HuH-7 (cell line): Measurements from ENCODE around the gene THTPA.
"Not testable (repeated sequence)": the region's sequence is repeated elsewhere in the genome, so short reads cannot be mapped to it uniquely, and the experiment has no call there.

Experiments used
- DNase-seq: peaks from one replicate; pipeline ENCODE4 v3.0.0; 2011; ENCODE audit warnings: low spot score

THTPA gene

DNA sequence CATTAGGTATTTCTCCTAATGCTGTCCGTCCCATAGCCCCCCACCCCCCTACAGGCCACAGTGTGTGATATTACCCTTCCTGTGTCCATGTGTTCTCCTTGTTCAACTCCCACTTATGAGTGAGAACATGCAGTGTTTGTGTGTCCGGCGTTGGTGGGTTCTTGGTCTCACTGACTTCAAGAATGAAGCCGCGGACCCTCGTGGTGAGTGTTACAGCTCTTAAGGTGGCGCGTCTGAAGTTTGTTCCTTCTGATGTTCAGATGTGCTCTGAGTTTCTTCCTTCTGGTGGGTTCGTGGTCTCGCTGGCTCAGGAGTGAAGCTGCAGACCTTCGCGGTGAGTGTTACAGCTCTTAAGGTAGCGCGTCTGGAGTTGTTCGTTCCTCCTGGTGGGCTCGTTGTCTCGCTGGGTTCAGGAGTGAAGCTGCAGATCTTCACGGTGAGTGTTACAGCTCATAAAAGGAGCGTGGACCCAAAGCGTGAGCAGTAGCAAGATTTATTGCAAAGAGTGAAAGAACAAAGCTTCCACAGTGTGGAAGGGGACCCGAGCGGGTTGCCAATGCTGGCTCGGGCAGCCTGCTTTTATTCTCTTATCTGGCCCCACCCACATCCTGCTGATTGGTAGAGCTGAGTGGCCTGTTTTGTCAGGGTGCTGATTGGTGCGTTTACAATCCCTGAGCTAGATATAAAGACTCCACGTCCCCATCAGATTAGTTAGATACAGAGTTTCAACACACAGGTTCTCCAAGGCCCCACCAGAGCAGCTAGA, 27.9 kb downstream of the THTPA start:
- not testable (repeated sequence) for DNase-seq

DNA sequence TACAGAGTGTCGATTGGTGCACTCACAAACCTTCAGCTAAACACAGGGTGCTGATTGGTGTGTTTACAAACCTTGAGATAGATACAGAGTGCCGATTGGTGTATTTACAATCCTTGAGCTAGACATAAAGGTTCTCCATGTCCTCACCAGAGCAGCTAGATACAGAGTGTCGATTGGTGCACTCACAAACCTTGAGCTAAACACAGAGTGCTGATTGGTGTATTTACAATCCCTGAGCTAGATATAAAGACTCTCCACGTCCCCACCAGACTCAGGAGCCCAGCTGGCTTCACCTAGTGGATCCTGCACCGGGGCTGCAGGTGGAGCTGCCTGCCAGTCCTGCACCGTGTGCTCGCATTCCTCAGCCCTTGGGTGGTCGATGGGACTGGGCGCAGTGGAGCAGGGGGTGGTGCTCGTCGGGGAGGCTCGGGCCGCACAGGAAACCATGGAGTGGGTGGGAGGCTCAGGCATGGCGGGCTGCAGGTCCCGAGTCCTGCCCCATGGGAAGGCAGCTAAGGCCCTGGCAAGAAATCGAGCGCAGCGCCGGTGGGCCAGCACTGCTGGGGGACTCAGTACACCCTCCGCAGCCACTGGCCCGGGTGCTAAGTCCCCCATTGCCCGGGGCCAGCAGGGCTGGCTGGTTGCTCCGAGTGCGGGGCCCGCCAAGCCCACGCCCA, 28.6 kb downstream of the THTPA start:
- DNase-seq, result not testable (repeated sequence)

DNA sequence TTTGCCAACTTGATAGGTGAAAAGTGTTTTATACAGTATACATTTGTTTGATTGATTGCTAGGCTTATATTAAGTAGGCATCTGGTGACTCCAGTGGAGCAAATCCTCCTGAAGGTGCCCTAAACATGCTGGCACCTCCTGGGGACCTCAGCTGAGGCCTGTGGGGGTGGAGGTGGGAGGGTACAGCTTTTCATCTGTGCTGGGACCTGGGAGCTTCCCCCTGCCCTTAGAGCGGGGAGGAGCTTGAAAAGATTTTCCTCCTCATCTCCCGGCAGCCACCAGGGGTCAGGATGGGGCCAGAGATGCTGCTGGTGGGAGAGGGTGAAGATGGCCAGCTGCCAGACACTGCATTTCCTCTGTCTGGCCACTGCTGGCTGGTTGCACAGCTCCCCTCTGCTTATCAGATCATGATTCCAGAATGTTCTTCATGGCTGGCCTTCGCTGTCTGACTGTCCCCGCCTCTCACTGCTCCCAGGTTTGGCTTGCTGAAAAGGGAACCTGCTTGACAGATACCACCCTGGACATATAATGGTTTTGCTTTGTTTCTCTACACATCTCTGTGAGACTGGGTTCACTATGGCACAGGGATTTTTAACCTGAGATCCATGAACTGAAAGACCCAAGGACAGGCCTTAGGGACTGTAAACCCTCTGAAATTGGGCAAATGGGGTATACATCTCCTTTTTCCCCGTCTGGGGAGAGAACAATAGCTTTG, 33.0 kb downstream of the THTPA start:
- peak; percentile 95 for DNase-seq

DNA sequence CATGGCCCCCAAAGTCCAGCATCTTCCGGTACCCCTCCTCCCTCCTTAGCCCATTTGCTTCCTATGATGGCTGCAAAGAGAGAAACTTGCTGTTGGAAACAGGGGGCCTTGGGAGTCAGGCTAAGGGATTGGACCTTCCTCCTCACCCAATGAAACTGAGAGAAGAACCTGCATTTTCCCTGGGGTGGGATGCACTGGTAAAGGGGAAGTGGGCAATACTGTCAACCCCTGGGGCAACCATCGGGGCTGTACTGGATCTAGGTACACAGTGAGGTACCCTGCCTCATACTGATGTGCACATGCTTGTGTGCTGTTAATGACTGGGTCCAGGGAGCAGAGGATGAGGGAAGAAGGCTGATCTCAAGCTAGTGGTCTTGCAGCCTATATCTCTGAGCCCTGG, 33.5 kb downstream of the THTPA start:
- DNase-seq, result no peak

DNA sequence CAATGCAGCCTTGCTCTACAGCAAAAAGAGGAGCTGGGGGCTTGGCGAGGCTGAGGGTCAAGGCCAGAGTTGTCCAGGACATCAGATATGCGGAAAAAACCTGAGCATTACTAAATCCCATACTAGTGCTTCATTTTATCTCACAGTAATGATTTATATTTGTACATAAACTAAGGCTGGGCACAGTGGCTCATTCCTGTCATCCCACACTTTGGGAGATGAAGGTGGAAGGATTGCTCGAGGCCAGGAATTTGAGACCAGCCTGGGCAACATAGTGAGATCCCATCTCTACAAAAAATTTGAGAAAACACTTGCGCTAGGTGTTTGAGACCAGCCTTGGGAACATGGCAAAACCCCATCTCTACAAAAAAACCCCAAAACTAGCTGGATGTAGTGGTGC, 34.1 kb downstream of the THTPA start:
- DNase-seq, result no peak

DNA sequence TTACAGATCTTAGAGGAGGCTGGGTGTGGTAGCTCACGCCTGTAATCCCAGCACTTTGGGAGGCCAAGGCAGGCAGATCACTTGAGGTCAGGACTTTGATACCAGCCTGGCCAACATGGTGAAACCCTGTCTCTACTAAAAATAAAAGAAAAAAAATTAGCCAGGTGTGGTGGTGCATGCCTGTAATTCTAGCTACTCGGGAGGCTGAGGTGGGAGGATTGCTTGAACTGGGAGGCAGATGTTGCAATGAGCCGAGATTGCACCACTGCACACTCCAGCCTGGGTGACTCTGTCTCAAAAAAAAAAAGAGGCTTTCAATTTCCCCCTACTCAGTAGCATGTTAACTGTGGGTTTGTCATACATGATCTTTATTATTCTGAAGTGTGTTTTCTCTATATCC, 38.1 kb downstream of the THTPA start:
- DNase-seq, result not testable (repeated sequence)

DNA sequence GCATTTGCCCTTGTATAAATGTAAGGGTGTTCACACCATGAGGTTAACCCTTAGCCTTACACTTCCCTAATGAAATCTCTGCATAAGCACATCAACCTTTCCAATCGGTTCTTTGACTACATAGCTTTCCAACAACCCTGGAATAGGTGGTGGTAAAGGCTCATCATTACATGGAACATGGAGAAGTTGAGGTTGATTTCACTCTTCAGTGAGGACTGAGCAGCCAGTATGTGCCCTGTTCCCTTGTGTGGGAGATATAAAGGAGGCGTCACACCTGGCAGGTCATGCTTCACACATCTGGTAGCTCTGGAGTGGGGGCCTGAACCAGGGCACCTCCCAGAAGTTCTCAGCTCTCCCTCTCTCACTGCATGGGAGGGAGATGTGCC, 44.2 kb downstream of the THTPA start:
- no peak for DNase-seq

DNA sequence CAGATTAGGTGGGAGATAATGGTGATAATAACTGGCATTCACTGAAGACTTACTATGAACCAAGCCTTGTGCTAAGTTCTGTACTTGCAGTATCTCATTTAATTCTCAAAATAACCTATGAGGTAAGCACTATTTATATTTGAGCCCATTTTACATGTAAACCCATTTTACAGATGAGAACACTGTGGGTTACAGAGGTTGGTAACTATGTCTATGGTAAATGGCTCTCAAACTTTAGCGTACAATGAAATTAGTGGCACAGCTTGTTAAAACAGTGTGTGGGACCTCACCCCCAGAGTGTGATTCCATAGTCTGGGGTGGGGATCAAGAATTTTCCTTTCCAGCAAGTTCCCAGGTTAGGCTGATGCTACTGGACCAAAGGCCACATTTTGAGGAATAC, 44.7 kb downstream of the THTPA start:
- no peak for DNase-seq

DNA sequence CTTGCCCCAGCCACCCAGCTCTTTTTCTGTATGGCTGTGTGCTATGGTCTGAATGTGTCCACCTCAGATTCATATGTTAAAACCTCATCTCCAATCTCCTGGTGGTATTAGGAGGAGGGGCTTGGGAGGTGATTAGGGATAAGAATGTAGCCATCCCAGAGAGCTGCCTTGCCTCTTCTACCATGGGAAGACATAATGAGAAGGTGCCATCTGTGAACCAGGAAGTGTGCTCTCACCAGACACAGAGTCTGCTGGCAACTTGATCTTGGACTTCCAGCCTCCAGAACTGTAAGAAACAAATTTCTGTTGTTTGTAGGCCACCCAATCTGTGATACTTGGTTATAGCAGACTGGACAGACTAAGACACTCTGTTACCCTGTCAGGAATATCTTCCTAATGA, 45.4 kb downstream of the THTPA start:
- DNase-seq, result no peak

DNA sequence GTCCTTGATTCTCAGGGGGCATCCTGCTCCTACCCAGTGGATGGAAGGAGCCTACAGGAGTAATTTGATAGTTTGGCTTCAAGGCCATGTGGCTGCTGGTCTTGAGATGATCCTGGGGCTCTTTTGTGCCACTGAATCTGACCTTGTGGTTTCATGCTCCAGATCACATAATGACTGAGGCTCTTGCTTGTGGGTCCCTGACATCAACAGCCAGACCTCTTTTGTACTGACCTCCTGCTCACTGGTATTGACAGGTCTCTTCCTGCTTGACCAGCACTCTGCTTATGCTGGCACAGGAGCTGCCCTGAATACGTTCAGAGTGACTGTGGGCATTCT, 45.7 kb downstream of the THTPA start:
- no peak for DNase-seq

DNA sequence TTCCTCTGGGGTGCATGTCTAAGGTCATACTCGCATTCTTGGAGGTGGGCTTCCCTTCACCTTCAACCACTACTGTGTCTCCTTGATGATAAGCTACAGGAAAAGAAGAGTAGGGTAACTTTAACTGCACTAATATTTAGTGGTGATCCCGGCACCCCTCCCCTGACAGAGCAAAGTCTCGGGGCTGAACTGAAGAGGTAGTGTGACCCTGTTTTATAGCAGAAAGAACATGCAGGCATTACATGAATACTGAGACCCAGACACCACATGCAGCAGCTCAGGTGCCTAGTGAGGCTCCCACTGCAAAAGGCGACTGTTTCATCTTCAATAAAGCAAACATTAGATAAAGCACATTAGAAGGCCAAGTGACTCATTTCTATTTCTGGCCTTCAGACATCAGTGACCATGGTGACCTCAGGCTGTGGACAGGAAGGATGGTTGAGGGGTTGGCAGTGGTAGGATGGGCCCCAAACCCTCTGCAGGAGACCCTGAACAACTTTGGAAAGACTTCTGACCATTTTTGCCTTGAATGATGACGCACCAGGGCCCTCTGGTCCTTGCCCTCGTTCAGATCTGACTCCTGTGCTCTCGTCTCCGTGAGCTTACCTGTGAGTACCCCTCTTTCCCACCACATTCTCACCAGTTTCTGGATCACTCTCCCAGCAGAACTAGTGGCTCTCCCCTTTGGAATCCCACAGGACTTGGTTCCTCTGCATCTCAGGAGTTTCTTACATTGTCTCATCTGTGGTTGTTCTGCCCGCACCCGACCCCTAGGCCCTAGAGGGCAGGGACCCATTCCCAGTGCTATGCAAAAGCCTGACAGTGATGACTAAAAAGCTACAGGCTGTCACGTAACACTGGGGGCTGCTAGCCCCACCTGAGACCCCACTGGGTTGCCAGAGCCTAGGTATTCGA, 46.4 kb downstream of the THTPA start:
- no peak for DNase-seq

DNA sequence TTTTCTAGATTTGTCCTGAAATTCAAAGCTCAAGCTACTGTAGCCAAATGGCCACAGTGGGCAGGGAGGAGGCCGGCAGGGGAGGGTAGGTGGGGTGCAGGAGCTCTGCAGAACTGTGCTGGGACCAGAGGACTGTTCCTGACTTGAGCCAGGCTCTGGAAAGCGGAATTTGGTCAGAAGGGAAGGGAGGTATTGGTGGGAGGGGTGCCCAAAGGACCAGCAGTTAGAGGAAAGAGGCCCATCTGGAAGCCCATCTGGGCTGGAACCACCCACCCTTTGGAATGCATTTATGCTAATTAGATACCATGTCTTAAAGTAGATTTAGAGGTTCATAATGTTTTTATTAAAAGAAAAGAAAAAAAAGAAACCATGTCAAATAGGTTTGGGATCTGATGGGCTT, 47.0 kb downstream of the THTPA start:
- no peak for DNase-seq

DNA sequence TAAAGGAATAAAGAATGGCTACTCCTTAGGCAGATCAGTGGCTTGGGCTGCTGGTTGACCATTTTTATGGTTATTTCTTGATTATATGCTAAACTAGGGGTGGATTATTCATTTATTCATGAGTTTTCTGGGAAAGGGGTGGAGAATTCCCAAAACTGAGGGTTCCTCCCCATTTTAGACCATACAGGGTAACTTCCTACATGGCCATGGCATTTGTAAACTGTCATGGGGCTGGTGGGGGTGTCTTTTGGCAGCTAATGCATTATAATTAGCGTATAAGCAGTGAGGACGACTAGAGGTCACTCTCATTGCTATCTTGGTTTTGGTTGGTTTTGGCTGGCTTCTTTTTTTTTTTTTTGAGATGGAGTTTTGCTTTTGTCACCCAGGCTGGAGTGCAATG, 48.1 kb downstream of the THTPA start:
- DNase-seq, result no peak

DNA sequence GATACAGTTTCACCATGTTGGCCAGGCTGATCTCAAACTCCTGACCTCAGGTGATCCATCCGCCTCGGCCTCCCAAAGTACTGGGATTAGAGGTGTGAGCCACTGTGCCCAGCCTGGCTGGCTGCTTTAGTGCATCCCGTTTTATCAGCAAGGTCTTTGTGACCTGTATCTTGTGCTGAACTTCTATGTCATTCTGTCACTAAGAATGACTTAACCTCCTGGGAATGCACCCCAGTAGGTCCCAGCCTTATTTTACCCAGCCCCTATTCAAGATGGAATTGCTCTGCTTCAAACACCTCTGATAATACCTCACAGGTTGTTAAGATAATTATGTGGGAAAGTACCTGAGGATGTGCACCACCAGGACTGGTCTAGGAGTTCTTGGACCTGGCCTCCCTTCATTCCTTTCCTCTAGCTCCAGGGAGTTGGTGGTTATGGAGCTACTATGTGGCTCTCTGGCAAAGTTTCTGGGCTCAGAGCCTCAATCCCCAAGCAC, 48.7 kb downstream of the THTPA start:
- no peak for DNase-seq

DNA sequence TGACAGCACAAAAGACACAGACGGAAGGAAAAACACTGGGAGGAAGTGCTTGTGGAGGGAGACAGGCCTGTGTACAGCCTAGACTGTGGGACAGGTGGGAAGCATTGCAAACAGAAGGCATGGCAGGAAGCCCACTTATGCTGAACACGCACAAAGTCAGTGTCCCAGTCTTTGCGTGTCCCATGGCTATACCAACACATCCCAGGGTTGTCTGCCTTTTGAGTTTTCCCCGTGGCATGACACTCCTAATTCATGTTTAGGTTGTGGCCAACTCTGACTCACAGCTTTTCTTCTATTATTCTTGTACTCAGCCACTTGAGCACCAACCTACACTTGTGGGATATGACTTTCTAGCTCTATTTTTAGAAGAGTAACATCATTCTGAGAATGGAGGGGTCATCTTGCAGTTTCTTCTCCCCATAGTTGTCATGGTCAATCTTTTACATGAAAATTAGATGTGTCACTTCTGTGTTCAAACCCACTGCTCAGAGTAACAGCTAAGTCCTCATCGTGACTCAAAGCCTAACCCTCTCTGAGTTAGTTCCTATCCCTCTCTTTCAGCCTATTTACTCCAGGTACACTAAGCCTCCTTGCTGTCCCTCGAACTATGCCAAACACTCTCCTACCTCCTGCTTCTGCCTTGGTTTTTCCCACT, 50.0 kb downstream of the THTPA start:
- DNase-seq, result no peak

DNA sequence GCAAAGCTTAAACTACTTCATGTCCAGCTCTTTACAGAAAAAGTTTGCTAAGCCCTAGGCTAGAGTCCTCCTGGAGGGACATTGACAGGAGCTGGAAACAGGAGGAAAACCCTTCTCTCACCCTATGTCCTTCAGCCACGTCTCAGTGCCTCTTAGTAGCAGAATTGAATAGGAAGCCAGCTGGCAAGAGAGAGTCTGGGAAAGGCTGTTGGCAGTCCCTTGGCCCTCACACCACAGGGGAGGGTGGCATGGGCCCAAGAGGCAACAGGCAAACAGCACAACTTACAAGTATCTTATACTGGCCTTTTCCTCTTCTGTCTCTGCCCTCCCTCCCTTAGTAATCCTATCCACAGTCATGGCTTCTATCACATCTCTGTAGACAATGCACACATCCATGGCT, 52.4 kb downstream of the THTPA start:
- DNase-seq, result no peak

DNA sequence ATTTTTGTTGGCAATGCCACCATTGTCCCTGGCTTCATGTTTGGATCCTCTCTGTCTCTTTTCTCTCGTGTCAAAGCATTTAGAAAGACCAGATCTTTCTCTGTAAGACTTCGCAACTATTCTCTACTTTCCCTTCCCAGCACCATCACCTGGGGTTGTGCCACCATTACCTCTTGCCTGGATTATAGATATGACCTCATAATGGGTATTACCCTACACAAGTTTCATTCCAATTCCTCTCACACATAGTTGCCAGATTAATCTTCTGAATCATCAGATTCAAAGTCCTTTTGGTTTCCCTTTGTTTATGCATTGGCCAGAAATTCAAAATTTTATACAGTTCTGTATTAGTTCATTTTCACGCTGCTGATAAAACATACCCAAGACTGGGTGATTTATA, 52.9 kb downstream of the THTPA start:
- DNase-seq, result no peak

DNA sequence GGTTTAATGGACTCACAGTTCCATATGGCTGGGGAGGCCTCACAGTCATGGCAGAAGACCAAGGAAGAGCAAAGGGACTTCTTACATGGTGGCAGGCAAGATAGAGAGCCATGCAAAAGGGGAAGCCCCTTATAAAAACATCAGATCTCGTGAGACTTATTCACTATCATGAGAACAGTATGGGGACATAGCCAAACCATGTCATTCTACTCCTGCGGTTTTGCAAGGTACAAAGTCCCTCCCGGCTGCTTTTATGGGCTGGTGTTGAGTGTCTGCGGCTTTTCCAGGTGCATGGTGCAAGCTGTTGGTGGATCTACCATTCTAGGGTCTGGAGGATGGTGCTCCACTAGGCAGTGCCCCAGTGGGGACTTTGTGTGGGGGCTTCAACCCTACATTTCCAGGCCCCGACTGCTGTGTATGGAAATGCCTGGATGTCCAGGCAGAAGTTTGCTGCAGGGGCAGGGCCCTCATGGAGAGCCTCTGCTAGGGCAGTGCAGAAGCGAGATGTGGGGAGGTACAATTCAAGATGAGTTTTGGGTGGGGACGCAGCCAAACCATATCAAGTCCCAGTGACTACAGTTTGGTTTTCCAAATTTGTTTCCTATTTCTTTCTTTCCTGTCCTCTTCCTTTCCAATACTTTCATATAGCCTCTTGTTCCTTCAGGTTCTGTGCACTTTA, 53.5 kb downstream of the THTPA start:
- not testable (repeated sequence) for DNase-seq
